ENCODE measurements around the gene TRIP10.
"Not testable (repeated sequence)": the region's sequence is repeated elsewhere in the genome, so short reads cannot be mapped to it uniquely, and the experiment has no call there.

TRIP10 gene

DNA sequence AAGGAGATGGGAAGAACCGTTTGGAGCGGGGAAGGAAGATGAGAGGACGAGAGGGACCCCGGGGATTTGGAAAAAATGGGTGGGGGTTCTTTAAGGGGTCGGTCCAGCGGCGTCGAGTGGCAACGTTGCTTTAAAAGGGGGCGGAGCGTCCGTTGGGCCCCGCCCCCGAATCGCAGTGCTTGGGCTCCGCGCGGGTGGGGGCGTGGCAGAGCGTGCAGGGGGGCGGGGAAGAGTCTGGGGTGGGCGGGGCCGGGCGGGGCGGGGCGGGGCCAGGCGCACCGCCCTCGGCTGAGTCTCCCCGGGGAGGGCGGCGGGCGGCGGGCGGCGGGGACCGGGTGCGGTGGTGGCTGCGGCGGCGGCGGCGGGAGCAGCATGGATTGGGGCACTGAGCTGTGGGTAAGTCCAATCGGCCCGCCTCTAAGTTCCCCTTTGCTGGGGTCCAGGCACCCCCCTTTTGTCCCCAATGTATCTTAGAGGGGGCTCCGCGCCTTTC is at the start of gene TRIP10:
Gene TRIP10, plus strand, starts transcription at position 291 of the 493 bp plus-strand sequence. Its CDS starts 82 bp downstream, at position 373.
- DNase-seq (ENCODE audit: low read depth) = no peak

DNA sequence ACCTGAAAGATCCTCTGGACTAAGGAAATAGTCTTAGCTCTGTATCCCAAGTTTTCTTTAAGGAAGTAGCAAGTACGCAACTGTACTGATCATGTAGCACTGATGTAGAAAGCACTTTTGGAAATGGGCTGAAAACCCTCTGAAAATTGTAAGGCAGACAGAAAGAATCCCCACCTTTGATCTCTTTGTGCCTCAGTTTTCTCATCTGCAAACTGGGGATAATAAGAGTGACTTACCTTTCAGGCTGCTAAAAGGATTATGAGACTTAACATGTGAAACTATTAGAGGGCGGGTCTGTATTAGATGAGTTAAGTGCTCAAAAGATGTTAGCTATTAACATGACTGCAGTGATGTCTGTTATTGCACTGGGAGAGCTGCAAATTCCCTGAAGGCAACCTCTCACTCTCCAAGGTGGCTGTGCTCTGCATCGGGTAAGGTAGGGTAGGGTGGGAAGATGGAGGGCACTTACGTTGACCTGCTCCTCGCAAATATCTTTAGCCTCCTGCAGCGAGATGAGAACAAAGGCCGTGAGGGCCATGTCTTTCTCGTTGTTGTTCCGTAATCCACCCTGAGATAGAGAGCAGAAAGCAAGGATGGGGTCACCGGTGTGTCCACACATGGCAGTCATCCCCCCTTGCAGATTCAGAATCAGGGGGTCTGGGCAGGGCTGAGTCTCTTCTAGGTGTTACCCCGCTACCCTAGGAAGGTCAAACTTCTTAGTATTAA is 49.2 kb upstream of the TRIP10 start:
- DNase-seq (ENCODE audit: low read depth) = no peak

DNA sequence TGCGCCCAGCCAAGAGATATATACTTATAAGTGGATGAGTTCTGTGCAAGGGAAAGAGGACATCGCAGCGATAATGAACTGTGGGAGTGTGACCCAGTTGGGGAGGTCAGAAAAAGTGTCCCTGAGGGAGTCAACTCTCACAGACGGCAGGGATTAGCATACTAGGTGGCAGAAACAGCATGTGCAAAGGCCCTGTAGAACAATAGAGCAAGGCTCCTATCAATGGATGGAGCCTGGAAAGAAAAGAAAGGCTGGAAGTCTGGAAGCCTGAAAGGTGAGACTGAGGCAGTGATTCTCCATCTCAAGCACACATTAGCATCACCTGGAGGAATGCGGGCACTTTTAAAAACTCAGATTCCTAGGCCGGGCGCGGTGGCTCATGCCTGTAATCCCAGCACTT is 48.1 kb upstream of the TRIP10 start:
- DNase-seq (ENCODE audit: low read depth) = no peak

DNA sequence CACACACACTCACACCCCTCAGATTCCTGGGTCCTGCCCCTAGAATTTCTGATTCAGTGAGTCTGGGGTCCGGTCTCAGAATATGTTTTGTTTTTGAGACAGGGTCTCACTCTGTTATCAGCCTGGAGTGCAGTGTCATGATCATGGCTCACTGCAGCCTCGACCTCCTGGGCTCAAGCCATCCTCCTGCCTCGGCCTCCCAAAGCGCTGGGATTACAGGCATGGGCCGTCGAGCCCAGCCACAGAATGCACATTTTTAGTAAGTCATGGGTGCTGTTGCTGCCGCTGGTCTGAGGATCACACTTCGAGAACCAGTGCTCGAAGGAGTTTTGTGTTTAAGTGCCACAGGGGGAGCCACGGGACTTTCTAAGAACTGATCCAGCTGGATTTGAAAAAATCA is 47.5 kb upstream of the TRIP10 start:
- DNase-seq (ENCODE audit: low read depth) = no peak

DNA sequence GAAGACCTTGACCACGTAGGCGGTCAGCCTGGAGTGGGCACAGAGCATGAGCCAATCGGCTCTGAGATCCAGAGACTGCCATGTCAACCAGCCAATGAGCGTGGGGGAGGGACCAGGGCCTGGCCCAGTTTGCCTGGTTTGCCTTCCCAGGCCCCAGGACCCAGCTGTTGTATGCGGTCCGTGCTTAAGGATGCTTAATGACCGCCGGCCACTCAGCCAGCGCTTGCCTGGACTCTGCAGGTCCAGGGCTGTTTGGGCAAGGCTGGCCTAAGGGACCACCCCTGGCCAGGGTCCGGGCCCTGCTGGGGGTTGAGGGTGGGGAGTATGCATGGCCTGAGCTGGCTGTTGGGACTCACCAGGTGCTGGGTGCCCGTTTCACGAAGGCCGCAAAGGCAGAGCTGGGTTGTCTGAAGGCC is 46.4 kb upstream of the TRIP10 start:
- no peak for DNase-seq (ENCODE audit: low read depth)

DNA sequence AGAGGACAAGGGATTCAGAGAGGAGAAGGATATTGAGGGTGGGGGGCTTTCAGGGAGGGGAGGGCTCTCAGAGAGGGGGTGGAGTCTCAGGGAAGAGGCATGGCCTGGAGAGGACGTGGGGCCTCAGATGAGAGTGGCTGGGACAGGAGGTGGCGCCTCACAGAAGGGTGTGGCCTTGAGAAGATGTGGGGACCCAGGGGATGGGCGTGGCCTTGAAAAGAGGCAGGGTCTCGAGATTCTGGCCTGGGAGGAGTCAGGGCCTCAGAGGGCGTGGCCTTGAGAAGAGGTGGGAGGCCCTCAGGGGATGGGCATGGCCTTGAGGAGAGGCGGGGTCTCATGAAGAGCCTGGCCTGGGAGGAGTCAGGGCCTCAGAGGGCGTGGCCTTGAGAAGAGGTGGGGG is 45.8 kb upstream of the TRIP10 start:
- DNase-seq (ENCODE audit: low read depth) = no peak

DNA sequence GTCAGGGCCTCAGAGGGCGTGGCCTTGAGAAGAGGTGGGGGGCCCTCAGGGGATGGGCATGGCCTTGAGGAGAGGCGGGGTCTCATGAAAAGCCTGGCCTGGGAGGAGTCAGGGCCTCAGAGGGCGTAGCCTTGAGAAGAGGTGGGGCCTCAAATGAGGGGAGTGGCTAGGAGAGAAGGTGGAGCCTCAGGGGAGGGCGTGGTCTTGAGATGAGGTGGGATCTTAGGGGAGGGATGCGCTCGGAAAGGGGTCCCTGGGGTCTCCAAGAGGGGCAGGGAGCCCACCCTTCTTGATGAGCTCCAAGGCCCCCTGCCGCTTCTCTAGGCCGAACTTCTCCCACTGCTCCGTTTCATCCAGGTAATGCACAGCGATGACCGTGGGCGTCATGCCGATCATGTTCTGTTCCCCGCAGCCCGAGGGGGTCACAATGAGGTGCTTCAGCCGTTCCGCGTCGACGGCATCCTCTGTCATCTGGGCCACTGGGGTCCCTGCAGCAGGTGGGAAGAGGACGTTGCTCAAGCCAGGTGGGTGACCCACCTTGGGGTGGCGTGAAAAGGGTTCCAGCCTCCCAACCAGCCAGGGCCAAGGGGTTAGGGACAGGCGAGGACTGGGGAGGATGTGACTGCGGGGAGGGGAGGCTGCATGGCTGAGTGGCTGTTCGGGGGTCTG is 45.2 kb upstream of the TRIP10 start:
- DNase-seq (ENCODE audit: low read depth) = no peak

- no peak for DNase-seq (ENCODE audit: low read depth)
These were observed 43.1 kb upstream of the TRIP10 start for GRCh38 chr19:6696239-6696820.

DNA sequence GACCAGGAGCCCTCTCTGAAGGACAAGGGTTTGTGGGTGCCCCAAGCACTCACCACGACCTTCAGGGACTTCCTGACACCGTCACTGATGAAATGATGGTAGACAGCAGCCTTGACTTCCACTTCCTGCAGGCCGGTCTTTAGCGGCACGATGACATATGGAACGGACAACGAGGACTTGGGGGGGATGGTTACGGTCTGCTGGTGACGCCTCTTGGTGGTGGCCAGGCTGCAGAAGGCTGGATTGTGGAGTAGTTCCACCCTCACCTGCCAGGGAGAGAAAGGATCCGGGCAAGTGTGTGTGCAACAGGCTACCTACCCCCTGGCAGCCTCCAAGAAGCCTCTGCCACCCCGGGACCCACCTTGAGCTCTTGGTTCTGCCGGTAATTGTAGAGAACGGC is 42.2 kb upstream of the TRIP10 start:
- DNase-seq (ENCODE audit: low read depth) = no peak

DNA sequence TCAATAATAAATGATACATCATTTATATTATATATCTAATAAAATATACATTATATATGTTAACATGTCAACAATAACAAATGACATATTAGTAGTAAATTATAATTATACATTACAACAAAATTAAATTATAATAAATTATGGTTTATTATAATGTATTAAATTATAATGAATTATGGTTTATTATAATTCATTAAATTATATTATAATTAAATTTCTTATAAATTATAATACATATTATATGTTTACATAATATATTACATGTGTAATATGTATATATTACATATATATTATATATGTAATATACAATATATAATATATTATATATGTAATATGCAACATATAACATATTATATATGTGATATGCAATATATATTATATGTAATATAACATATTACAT is 39.5 kb upstream of the TRIP10 start:
- DNase-seq (ENCODE audit: low read depth) = no peak

DNA sequence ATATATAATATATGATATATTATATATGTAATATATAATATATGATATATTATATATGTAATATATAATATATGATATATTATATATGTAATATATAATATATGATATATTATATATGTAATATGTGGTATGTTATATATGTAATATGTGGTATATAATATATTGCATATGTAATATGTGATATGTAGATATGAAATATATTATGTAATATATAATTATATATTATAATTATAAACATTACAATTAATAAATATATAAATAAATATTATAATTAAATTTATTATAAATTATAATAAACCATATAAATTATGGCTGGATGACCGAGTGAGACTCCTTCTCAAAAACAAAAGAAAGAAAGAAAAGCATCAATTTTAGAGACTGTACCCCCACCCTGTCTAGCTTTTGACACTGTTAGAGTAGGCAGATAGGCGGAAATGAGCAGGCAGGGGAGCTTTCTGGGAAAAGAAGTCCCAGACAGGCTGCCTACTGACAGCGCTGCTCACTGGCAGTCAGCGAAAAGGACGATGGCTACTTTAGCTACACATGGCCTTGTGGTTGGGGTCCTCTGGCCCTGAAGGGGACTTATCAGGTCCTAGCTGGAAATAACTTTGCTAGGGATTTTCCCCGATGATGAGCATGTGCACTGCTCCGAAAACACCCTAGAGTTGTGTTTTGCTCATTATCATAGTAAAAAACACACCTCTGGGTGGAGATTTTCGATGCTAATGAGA is 38.7 kb upstream of the TRIP10 start:
- no peak for DNase-seq (ENCODE audit: low read depth)

DNA sequence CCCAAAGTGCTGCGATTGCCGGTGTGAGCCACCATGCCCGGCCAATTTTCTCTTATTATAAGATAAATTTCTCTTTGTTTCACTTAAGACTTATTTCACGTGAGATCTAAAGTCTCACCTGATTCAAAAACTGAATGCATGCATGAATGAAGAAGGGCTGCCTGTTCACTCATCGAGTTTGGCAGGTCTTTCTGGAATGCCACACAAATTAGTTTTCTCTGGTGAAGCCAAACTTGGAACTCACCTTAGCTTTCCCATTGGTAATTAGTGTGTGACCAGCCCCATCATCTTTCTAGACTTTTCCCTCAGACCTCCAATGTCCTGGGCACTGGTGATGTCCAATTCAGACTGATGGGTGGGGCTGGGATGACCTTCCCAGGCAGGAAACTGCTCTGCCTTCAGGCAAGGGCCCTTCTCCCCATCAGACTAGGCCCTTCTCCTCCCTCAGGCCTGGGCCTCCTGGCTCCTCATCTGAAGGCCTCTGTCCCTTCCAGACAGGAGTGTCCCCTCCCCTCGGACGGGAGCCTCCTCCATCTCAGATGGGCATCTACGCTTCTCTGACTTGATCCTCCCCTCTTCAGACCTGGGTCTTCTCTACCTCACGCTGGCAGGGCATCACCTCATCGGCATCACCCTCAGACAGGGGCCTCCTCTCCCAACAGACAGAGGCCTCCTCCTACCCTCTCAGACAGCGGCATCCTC is 33.4 kb upstream of the TRIP10 start:
- no peak for DNase-seq (ENCODE audit: low read depth)

DNA sequence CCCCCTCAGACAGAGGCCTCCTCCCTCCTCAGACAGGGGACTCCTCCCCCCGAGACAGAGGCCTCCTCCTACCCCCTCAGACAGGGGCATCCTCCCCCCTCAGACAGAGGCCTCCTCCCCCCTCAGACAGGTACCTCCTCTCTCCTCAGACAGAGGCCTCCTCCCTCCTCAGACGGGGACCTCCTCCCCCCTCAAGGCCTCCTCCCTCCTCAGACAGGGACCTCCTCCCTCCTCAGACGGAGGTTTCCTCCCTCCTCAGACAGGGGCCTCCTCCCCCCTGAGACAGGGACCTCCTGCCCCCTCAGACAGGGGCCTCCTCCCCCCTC is 32.9 kb upstream of the TRIP10 start:
- no peak for DNase-seq (ENCODE audit: low read depth)

- DNase-seq (ENCODE audit: low read depth) = no peak
These were observed 32.3 kb upstream of the TRIP10 start for GRCh38 chr19:6707011-6707657.

GRCh38 chr19:6707658-6708018 is 31.8 kb upstream of the TRIP10 start:
- no peak for DNase-seq (ENCODE audit: low read depth)

DNA sequence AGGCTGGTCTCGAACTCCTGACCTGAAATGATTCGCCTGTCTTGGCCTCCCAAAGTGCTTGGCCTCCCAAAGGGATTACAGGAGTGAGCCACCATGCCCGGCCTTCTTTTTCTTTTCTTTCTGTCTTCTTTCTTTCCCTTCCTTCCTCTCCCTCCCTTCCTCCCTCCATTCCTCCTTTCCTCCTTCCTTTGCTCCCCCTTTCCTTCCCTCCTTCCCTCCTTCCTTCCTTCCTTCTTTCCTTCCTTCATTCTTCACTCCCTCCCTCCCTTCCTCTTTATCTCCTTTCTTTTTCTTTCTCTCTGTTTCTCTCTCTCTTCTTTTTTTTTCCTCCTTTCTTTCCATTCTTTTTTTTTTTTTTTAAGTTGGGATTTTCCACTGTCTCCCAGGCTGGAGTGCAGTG is 31.1 kb upstream of the TRIP10 start:
- DNase-seq (ENCODE audit: low read depth) = no peak

- not testable (repeated sequence) for DNase-seq (ENCODE audit: low read depth)
These were observed 30.6 kb upstream of the TRIP10 start for GRCh38 chr19:6708913-6709312.

GRCh38 chr19:6709549-6709948 is 29.9 kb upstream of the TRIP10 start:
- DNase-seq (ENCODE audit: low read depth) = no peak

DNA sequence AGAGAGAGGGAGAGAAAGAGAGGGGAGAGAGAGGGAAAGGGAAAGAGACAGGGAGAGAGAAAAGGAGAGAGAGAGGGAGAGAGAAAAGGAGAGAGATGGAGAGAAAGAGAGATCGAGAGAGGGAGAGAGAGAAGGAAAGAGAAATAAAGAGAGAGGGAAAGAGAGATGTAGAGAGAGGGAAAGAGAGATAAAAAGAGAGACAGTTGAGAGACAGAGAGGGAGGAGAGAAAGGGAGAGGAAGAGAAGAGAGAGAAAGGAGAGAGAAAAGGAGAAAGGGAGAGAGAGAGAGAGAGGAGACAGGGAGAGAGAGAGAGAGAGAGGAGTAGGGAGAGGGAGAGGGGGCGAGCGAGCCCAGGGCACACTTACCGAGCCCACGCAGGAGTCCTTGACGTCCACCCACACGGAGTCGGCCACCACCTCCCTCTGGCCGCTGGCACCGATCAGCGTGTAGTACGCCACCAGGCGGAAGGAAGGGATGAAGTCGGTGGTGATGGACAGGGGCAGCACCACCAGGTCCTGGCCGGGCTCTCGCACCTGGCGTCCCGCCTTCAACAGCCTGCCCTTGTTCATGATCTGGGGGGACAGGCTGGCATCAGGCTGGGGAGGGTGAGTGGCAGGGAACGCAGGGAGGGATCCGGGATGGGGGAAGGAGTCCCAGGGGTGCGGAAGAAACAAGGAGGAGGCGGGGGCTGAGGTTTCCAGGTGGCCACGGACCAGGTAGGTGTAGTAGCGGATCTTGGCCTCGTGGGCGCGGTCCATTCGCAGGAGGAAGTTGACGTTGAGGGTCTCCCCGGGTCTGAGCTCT is 29.0 kb upstream of the TRIP10 start:
- DNase-seq (ENCODE audit: low read depth) = no peak

DNA sequence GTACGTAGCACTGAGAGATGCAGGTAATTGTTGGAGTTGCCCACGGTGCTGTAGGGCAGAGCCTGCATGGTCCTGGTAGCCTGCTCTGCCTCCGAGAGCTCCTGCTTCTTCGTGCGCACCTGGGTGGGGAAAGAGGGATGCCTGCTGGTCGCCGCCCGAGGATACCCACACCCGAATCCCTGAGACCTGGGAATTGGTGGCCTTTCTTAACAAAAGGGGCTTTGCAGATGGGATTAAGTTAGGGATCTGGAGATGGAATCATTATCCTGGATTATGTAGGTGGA is 28.5 kb upstream of the TRIP10 start:
- no peak for DNase-seq (ENCODE audit: low read depth)

DNA sequence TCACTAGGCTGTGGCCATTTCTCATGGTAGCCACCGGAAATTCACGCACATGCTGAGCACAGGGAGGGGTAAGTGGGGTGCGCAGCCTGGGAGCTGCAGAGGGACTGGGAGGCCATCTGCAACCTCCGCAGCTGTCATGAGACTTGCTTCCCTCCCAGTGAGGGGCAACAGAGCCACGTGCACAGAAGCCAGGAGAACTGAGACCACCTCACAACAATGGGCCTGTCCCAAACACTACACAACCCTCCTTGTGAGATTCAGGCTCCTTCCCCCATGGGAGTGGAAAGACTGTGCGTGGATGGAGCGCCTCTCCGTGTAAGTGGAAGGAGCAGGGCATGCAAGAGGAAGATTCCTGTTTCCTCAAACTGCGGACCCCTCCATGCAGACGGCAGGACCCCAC is 27.9 kb upstream of the TRIP10 start:
- no peak for DNase-seq (ENCODE audit: low read depth)
